Left ventricle myocardium inferior (tissue), 1 donor: ENCODE results near the gene NR2F6. TPM values are rescaled to one million over a fixed set of nuclear protein-coding genes. Genes with fewer than 3 reads are reported as not detected.
"Not testable (repeated sequence)": the region's sequence is repeated elsewhere in the genome, so short reads cannot be mapped to it uniquely, and the experiment has no call there.

ENCODE experiments used
- DNase-seq: peaks from one replicate; pipeline ENCODE4 v3.0.0-alpha.2; 2020
- H3K27ac ChIP-seq: fragments of 200-600 bp; replicated peaks from 2 replicates; pipeline ENCODE4 v1.8.0; 2021
- H3K27me3 ChIP-seq: fragments of 200-600 bp; 2 replicates; pipeline ENCODE4 v1.8.0; 2021; ENCODE audit warnings: low read depth
- H3K36me3 ChIP-seq: fragments of 200-600 bp; 2 replicates; pipeline ENCODE4 v1.8.0; 2021
- H3K4me1 ChIP-seq: fragments of 200-600 bp; 2 replicates; pipeline ENCODE4 v1.8.0; 2021
- H3K4me3 ChIP-seq: fragments of 200-600 bp; 2 replicates; pipeline ENCODE4 v1.8.0; 2021; ENCODE audit warnings: mild to moderate bottlenecking, moderate library complexity
- H3K9me3 ChIP-seq: fragments of 200-600 bp; replicated peaks from 2 replicates; pipeline ENCODE4 v1.8.0; 2021
- intact Hi-C: fragments of 100-400 bp; cut with micrococcal nuclease; formaldehyde crosslinking; loops from one replicate; pipeline ENCODE4 v1.11.0; 2022
- total RNA-seq: library from RNA; stranded (reverse); fragmentation: NEBNext Ultra II Directional; extraction: Animal tissue kit (Norgen Biotek cat#: 25700); gene quantifications from one replicate; pipeline ENCODE4 v1.2.1, GENCODE V29; 2021
- TF ChIP-seq, protein P1 (sequence below): fragments of 200-600 bp; IDR thresholded peaks from 2 replicates; pipeline ENCODE4 v1.8.0; 2021; ENCODE audit warnings: antibody characterized with exemption, mild to moderate bottlenecking, borderline replicate concordance
- donor health status: DM: no; HTN: yes; CAD: no; lungs with severe emphysema.

The NR2F6 gene
- total RNA-seq, 1 donor from 2014 or later = 60.1 TPM

DNA sequence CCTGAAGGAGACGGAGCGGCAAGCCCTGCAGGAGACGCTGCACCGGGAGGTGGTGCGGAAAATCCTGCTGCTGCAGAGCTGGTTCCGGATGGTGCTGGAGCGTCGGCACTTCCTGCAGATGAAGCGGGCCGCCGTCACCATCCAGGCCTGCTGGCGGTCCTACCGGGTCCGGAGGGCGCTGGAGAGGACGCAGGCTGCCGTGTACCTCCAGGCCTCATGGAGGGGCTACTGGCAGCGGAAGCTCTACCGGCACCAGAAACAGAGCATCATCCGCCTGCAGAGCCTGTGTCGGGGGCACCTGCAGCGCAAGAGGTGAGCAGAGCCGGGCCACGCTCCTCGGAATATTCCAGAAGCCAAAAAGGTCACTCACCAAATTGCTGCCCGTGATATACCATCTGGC lies 53.0 kb downstream of the NR2F6 start:
- intact Hi-C loops = no loop called here
- TF ChIP-seq, protein P1, sequence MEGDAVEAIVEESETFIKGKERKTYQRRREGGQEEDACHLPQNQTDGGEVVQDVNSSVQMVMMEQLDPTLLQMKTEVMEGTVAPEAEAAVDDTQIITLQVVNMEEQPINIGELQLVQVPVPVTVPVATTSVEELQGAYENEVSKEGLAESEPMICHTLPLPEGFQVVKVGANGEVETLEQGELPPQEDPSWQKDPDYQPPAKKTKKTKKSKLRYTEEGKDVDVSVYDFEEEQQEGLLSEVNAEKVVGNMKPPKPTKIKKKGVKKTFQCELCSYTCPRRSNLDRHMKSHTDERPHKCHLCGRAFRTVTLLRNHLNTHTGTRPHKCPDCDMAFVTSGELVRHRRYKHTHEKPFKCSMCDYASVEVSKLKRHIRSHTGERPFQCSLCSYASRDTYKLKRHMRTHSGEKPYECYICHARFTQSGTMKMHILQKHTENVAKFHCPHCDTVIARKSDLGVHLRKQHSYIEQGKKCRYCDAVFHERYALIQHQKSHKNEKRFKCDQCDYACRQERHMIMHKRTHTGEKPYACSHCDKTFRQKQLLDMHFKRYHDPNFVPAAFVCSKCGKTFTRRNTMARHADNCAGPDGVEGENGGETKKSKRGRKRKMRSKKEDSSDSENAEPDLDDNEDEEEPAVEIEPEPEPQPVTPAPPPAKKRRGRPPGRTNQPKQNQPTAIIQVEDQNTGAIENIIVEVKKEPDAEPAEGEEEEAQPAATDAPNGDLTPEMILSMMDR = no peak
- H3K27ac ChIP-seq = no peak overlapping the region
- no peaks in the 10 kb centered on the region for H3K4me1 ChIP-seq
- no peaks in the 10 kb centered on the region for H3K27me3 ChIP-seq
- H3K36me3 ChIP-seq = peaks cover 88% of the 10 kb centered on the region
- H3K9me3 ChIP-seq = no peaks in the 10 kb centered on the region
- no peak overlapping the region for H3K4me3 ChIP-seq
- DNase-seq = no peak

DNA sequence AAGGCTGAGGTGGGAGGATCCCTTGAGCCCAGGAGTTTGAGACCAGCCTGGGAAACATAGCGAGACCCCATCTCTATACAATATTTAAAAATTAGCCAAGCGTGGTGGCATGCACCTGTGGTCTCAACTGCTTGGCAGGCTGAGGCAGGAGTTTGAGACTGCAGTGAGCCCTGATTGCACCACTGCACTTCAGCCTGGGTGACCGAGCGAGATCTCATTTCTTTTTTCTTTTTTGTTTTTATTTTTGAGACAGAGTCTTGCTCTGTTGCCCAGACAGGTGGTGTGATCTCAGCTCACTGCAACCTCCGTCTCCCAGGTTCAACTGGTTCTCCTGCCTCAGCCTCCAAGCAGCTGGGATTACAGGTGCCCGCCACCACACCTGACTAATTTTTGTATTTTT lies 54.0 kb downstream of the NR2F6 start:
- H3K4me3 ChIP-seq, intact Hi-C loops, H3K27me3 ChIP-seq, H3K27ac ChIP-seq, DNase-seq, H3K4me1 ChIP-seq, H3K9me3 ChIP-seq: not testable (repeated sequence)
- H3K36me3 ChIP-seq = peaks cover 90% of the 10 kb centered on the region

DNA sequence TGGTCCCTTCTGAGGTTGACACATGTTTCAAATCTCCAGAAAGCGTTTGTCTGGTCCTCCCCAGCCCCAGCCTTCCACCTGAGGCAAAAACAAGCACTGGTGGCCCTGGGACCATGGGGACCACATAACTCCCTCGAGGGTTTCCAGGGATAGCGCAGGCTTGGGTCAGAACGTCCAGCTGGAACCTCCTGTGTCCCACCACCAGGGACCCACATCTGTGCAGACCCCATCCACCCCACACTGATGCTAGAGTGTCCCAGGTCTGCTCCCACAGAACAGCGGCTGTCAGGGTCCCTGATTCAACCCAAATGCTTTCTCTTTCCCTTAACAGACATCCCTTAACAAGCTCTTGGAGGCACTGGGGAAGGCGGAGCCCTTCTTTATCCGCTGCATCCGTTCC lies 60.1 kb downstream of the NR2F6 start:
- H3K27ac ChIP-seq = no peak overlapping the region
- no peaks in the 10 kb centered on the region for H3K27me3 ChIP-seq
- no peaks in the 10 kb centered on the region for H3K9me3 ChIP-seq
- no peaks in the 10 kb centered on the region for H3K4me1 ChIP-seq
- TF ChIP-seq, protein P1 = no peak
- DNase-seq = no peak
- no peak overlapping the region for H3K4me3 ChIP-seq
- intact Hi-C loops = no loop called here
- H3K36me3 ChIP-seq = peaks cover 92% of the 10 kb centered on the region

GRCh38 chr19:17184371-17184841 lies 61.3 kb downstream of the NR2F6 start:
- Histone ChIP-seq H3K27ac (no peak overlapping the region), H3K9me3 (no peaks in the 10 kb centered on the region), H3K4me3 (no peak overlapping the region), H3K27me3 (no peaks in the 10 kb centered on the region), H3K4me1 (no peaks in the 10 kb centered on the region), H3K36me3 (peaks cover 82% of the 10 kb centered on the region)
- DNase-seq = no peak
- TF ChIP-seq, protein P1 = no peak
- intact Hi-C loops = no loop called here

DNA sequence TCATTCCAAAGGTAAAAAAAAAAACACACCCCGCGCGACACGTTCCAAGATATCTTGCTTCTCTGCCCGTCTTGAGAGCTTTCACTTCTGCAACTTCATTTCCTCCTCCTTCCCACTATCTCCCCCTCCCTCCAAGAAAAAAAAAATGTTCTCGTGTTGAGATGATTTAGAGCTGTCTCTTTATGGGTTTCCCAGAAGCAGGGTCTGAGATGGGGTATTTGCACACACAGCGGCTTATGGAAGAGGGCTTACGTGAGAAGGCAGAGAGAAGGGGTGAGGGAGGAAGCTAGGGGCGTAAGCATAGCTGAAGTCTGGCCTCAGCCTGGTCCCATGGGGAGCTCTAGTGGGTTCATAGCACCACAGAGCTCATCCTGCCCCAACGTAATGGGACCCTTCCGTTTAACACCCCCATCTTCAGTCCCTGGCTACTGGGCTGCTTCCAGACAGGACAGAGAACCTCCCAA lies 61.8 kb downstream of the NR2F6 start:
- no peak overlapping the region for H3K27ac ChIP-seq
- no peaks in the 10 kb centered on the region for H3K4me1 ChIP-seq
- no peaks in the 10 kb centered on the region for H3K27me3 ChIP-seq
- peaks cover 81% of the 10 kb centered on the region for H3K36me3 ChIP-seq
- no peaks in the 10 kb centered on the region for H3K9me3 ChIP-seq
- DNase-seq = no peak
- H3K4me3 ChIP-seq = no peak overlapping the region
- intact Hi-C loops = no loop called here
- TF ChIP-seq, protein P1 = no peak

DNA sequence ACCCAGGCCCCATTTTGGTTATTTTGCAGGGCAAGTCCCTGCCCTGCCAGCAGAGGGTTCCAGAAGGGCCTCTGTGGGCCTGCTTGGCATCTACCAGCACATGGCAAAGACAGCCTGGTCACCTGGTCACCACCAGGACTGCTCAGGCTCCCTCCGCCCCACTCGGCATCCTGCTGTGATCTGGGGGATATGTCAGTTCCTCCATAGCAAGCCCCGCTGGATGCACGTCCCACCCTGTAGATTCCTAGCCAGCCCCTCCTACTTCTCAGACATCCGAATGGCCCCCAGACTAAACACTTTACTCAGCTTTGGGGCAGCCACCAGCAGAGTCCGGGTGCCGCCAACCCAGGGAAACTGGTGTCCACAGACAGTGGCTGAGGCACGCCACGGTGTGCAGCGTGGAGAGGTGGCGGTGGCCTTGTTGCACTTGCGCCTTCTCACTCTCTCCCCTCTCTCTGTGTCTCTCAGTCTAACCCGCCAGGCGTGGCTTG lies 62.4 kb downstream of the NR2F6 start:
- H3K27me3 ChIP-seq = no peaks in the 10 kb centered on the region
- intact Hi-C loops = no loop called here
- no peak for DNase-seq
- no peak overlapping the region for H3K4me3 ChIP-seq
- H3K4me1 ChIP-seq = no peaks in the 10 kb centered on the region
- H3K36me3 ChIP-seq = peaks cover 75% of the 10 kb centered on the region
- TF ChIP-seq, protein P1 = no peak
- H3K9me3 ChIP-seq = no peaks in the 10 kb centered on the region
- H3K27ac ChIP-seq = no peak overlapping the region

Other genes starting within 250 kb of the NR2F6 start
- 13.7 TPM for gene CPAMD8, start 219.1 kb downstream of the NR2F6 start, total RNA-seq
- 3.5 TPM for gene HAUS8, start 170.5 kb downstream of the NR2F6 start, total RNA-seq
- gene MYO9B, start 170.1 kb downstream of the NR2F6 start, total RNA-seq = 30.7 TPM
- 27.5 TPM for gene USE1, start 30.6 kb downstream of the NR2F6 start, total RNA-seq
- 21.2 TPM for gene OCEL1, start 19.7 kb downstream of the NR2F6 start, total RNA-seq
- 7.0 TPM for gene USHBP1, start 18.8 kb upstream of the NR2F6 start, total RNA-seq
- 72.7 TPM for gene BABAM1, start 21.5 kb upstream of the NR2F6 start, total RNA-seq
- gene ANKLE1, start 36.0 kb upstream of the NR2F6 start, total RNA-seq = 0.11 TPM
- 11.7 TPM for gene ABHD8, start 57.5 kb upstream of the NR2F6 start, total RNA-seq
- gene MRPL34, start 60.0 kb upstream of the NR2F6 start, total RNA-seq = 206 TPM
- 35.7 TPM for gene DDA1, start 63.6 kb upstream of the NR2F6 start, total RNA-seq
- gene ANO8, start 88.9 kb upstream of the NR2F6 start, total RNA-seq = 6.8 TPM
- 10.8 TPM for gene GTPBP3, start 91.6 kb upstream of the NR2F6 start, total RNA-seq
- gene PLVAP, start 131.4 kb upstream of the NR2F6 start, total RNA-seq = 36.9 TPM
- not detected for gene CCDC194, start 148.3 kb upstream of the NR2F6 start, total RNA-seq
- gene BST2, start 159.7 kb upstream of the NR2F6 start, total RNA-seq = 42.2 TPM
- 19.6 TPM for gene MVB12A, start 174.1 kb upstream of the NR2F6 start, total RNA-seq
- 0.14 TPM for gene TMEM221, start 202.7 kb upstream of the NR2F6 start, total RNA-seq
- 0.33 TPM for gene NXNL1, start 215.0 kb upstream of the NR2F6 start, total RNA-seq
- 59.3 TPM for gene SLC27A1, start 224.6 kb upstream of the NR2F6 start, total RNA-seq